H1 (cell line): ENCODE data around the gene TEDC1.

Experiments used
- EP300 ChIP-seq, 2 experiments: IDR thresholded peaks; 1 replicate in 1 of 2; 2 replicates in 1 of 2; pipeline ENCODE4 v1.6.1; 2011 to 2012; ENCODE audit warnings: low read depth in 2 of 2, low read length in 2 of 2, mild to moderate bottlenecking in 2 of 2, borderline replicate concordance in 1 of 2, inconsistent platforms in 1 of 2, moderate library complexity in 1 of 2
- EZH2 ChIP-seq: fragments of 200-600 bp; sonication (generic); IDR thresholded peaks from 2 replicates; pipeline ENCODE4 v1.7.1; 2012; ENCODE audit warnings: low read depth, mild to moderate bottlenecking, moderate library complexity, low read length, inconsistent platforms; ENCODE audit not compliant: severe bottlenecking
- KDM1A ChIP-seq: fragments of 200-600, 300-600 bp; sonication (generic); IDR thresholded peaks from 2 replicates; pipeline ENCODE4 v1.7.1; 2016; ENCODE audit warnings: mild to moderate bottlenecking, low read length, borderline replicate concordance
- RAD21 ChIP-seq, 2 experiments: IDR thresholded peaks in 1 of 2; conservative IDR thresholded peaks in 1 of 2; 2 replicates each; pipeline ENCODE4 v1.6.1; 2011; ENCODE audit warnings: low read depth in 2 of 2, low read length in 2 of 2, improper control_type of control experiment in 1 of 2, inconsistent platforms in 1 of 2, mild to moderate bottlenecking in 1 of 2, moderate library complexity in 1 of 2
- SIN3A ChIP-seq, 2 experiments: IDR thresholded peaks in 1 of 2; conservative IDR thresholded peaks in 1 of 2; 2 replicates each; pipeline ENCODE4 v1.6.1; 2011 to 2012; ENCODE audit warnings: low read length in 2 of 2, improper control_type of control experiment in 1 of 2, low read depth in 1 of 2, mild to moderate bottlenecking in 1 of 2
- TEAD4 ChIP-seq: IDR thresholded peaks from 2 replicates; pipeline ENCODE4 v1.6.1; 2012; ENCODE audit warnings: low read depth, low read length, inconsistent platforms, mixed read lengths
- TF ChIP-seq, protein P1 (sequence below), 3 experiments: IDR thresholded peaks; 1 replicate in 2 of 3; 2 replicates in 1 of 3; pipeline versions ENCODE4 v1.5.1 to v1.6.1; 2011; ENCODE audit warnings: low read length in 3 of 3, mild to moderate bottlenecking in 3 of 3, inconsistent platforms in 2 of 3, low read depth in 1 of 3, moderate library complexity in 1 of 3; ENCODE audit not compliant: insufficient read depth in 1 of 3; ENCODE audit errors: control extremely low read depth in 1 of 3
- TF ChIP-seq, protein P2 (sequence below): IDR thresholded peaks from 2 replicates; pipeline ENCODE4 v1.6.1; 2012; ENCODE audit warnings: inconsistent platforms

GRCh38 chr14:105471297-105471821 lies 19.7 kb upstream of the TEDC1 start:
- TF ChIP-seq, protein P1, sequence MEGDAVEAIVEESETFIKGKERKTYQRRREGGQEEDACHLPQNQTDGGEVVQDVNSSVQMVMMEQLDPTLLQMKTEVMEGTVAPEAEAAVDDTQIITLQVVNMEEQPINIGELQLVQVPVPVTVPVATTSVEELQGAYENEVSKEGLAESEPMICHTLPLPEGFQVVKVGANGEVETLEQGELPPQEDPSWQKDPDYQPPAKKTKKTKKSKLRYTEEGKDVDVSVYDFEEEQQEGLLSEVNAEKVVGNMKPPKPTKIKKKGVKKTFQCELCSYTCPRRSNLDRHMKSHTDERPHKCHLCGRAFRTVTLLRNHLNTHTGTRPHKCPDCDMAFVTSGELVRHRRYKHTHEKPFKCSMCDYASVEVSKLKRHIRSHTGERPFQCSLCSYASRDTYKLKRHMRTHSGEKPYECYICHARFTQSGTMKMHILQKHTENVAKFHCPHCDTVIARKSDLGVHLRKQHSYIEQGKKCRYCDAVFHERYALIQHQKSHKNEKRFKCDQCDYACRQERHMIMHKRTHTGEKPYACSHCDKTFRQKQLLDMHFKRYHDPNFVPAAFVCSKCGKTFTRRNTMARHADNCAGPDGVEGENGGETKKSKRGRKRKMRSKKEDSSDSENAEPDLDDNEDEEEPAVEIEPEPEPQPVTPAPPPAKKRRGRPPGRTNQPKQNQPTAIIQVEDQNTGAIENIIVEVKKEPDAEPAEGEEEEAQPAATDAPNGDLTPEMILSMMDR (IDR thresholded peaks at IDR 0.05; ENCODE audit: control extremely low read depth in 1 of 3, insufficient read depth in 1 of 3, low read depth in 1 of 3, low read length in 3 of 3): peak in 2 of 3 experiments; percentile 47 to 51; a peak in 3 of 4 replicates
- no peak for TF ChIP-seq KDM1A
- TF ChIP-seq, protein P2, sequence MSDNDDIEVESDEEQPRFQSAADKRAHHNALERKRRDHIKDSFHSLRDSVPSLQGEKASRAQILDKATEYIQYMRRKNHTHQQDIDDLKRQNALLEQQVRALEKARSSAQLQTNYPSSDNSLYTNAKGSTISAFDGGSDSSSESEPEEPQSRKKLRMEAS: no peak
- peak; percentile 20 to 43; a peak in 3 of 4 replicates for TF ChIP-seq RAD21 (IDR thresholded peaks at IDR 0.05 in 1 of 2, conservative IDR thresholded peaks at IDR 0.05 in 1 of 2; ENCODE audit: low read depth in 2 of 2, low read length in 2 of 2)
- no peak for TF ChIP-seq TEAD4
- no peak for TF ChIP-seq SIN3A (conservative IDR thresholded peaks at IDR 0.05 in 1 of 2, IDR thresholded peaks at IDR 0.05 in 1 of 2; ENCODE audit: low read depth in 1 of 2, low read length in 2 of 2)
- TF ChIP-seq EZH2: no peak
- TF ChIP-seq EP300 (IDR thresholded peaks at IDR 0.05; ENCODE audit: borderline replicate concordance in 1 of 2, low read depth in 2 of 2, low read length in 2 of 2): no peak
